DMS79 (cell line): ENCODE measurements around the gene C1QTNF3.

Experiments used
- DNase-seq: peaks from one replicate; lab custom pipeline; 2025; lab: John Stamatoyannopoulos, UW

C1QTNF3 gene

DNA sequence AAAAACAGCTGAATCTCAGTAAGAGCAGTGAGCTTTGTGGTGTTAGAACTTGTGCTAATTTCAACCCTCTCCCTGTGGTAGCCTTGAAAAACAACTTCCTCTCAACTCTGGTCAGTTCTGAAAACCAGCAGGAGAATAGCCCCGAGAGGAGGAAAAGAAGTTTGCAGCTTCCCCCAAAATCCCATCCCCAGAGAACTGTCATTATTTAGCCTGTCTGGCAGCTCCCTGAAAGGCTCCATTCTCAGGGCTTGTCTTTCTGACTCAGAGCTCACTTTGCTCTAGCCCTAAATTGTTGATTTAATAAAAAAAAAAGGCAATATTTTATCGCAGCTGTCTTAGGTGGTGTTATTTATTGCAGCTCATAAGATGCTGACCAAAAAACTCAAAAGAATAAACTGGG lies 47.1 kb downstream of the C1QTNF3 start:
- no peak for DNase-seq

- DNase-seq = no peak
Measured at GRCh38 chr5:33994845-33995244, 48.2 kb downstream of the C1QTNF3 start.

GRCh38 chr5:33992864-33993263 lies 50.1 kb downstream of the C1QTNF3 start:
- no peak for DNase-seq

DNA sequence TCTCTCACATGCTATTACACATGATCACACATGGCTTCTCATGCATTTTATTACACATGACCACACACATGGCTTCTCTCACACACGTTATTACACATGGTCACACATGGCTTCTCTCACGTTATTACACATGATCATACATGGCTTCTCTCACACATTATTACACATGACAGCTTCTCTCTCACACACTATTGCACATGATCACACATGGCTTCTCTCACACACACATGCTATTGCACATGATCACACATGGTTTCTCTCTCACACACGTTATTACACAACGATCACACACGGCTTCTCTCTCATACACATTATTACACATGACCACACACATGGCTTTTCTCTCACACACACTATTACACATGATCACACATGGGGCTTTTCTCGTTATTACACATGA lies 57.6 kb downstream of the C1QTNF3 start:
- no peak for DNase-seq

- no peak for DNase-seq
Measured at GRCh38 chr5:33984671-33985124, 58.3 kb downstream of the C1QTNF3 start, which contains the start of gene SLC45A2. SLC45A2 (minus strand) TSS chr5:33984693; CDS start chr5:33984583, 110 bp downstream.

DNA sequence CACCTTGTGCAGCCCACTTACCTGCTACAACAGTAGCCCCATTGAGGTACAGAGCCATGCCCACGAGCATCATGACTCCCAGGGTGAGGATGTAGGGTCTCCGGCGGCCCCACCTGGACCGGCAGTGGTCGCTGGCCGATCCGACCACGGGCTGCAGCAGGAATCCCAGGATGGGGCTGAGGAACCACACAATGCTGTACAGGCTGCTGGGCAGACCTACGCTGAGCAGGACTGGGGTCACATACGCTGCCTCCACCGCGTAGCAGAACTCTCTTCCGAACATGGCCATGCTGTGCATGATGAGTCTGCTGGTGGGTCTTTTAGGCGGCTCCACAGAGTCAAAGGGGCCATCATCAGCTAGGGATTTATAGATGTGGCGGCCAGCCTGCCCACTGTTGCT lies 58.8 kb downstream of the C1QTNF3 start:
- no peak for DNase-seq

- DNase-seq = peak; percentile 19
Measured at GRCh38 chr5:33981408-33982162, 61.4 kb downstream of the C1QTNF3 start.

DNA sequence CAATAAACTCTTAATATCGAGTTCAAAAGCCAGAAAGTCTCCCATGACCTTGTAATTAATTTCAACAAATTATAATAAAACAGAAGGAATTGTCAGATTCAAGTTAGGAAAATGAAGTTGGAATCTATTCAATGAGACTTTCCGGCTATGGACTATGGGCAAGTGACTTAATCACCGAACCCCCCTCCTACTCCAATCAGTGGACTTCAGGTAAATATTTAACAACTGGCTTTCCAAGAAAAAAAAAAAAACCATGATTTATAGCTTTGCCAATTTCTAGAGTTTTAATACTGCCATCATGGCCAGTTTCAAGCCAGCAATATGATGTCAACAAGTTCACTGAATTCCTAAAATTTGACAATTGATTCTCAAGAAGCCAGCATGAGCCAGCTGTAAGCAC lies 63.0 kb downstream of the C1QTNF3 start:
- DNase-seq = no peak

- no peak for DNase-seq
Measured at GRCh38 chr5:33978306-33978705, 64.7 kb downstream of the C1QTNF3 start.

- no peak for DNase-seq
Measured at GRCh38 chr5:33976307-33976706, 66.7 kb downstream of the C1QTNF3 start.

DNA sequence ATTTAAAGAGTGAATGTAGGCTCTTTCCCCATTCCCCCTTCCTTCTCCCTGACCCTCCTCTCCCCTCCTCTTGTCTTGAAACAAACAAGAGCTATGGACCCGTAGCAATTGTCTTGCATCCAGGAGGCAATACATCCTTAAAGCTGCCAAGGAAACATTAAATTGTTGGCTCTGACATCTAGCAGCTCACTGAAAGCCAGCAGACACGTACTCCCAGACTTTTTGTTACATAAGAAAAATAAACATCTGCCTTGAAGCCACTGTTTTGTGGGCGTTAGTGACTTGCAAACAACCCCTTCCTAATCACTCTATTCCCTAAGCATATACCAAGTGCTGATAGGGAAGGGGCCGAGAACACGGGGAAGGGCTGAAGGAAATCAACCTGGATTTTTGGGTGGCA lies 67.2 kb downstream of the C1QTNF3 start:
- DNase-seq = no peak

GRCh38 chr5:33973271-33973670 lies 69.7 kb downstream of the C1QTNF3 start:
- no peak for DNase-seq

DNA sequence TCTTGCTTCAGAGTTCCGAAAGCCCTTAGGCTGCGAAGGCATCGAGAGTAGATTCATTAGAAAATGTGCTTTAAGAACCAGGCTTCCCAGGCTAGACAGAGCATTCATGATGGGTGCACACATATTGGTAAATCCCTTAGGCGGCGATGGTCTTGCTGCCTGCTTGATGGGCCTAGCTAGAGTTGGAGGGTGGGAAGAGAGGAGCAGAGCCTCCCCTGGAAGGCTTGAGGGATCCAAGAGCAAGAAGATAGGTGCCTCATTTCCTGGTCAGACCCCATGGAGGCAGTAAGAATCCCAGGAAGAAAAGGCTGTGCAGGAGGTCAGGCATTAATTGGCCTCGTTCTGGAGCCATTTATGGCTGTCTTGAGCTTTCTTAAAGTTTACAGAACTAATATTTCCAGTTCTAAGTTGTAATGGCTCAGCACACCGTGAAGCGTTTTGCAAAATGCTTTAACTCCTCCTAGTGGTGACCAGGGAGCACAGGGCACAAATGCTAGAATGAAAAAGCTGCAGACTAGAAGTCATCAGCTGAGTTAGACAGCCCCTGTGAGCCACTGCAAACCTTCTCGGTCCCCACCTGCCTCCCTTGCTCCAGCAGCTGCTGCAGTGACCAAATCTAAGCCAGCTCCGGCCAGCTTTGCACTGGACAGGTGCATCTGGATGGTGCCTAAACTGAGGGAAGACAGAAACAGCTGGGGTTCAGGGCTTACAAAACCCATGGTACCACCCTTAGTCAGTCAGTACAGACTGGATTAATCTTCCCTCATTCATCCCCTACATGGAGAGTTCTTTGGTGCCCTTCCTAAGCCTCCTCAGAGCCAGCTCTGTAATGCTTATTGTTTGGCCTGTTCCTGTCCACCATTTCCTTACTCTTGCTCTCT lies 73.2 kb downstream of the C1QTNF3 start:
- no peak for DNase-seq

DNA sequence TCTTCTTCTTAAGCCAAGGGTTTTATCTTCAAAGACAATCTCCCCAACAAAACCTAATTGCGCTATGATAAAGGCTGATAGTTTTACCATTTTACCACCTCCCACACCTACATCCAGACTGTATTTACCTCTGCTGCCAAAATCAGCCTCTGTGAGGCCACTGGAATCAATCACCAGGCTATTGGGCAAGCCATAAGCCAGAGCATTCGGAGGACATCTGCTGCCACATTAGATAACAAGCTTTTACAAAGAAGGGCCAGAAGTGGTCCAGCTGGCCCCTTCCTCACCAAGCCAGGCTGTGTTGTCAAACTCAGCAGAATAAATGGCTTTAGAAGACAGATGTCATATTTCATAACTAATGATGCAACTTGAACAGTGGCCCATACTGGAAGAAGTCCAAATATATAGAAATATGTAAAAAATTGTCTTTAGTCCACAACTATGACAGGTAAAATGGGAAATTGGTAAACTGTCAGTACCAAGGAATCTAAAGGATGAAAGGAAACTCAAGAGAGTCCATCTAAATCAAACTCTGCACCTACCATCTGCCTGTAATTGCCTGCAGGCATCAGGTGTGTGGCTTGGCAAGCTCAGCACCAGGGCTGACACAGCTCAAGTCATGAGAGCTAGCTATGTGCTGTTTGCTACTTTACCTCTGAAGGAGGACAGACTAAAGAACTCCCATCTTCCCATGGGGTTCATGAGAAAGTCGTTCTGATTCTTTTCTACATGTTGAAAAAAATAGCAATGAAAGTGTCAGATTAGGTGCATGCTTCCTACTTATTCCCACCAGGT lies 74.6 kb downstream of the C1QTNF3 start:
- DNase-seq = no peak
